Neuronal stem cell (in vitro differentiated cells): ENCODE results near the gene B4GALT1.

Source experiments
- DNase-seq: peaks from one replicate; pipeline ENCODE4 v3.0.0-alpha.2; 2013; ENCODE audit warnings: low spot score
- H2AFZ ChIP-seq: one replicate; pipeline ENCODE4 v1.6.1; 2013; ENCODE audit warnings: mild to moderate bottlenecking, low read length, inconsistent platforms
- H2AK5ac ChIP-seq: 2 replicates; pipeline ENCODE4 v1.6.1; 2013; ENCODE audit warnings: low read depth, mild to moderate bottlenecking, inconsistent platforms, low read length, moderate library complexity, mixed read lengths
- H2BK120ac ChIP-seq: 2 replicates; pipeline ENCODE4 v1.6.1; 2013; ENCODE audit warnings: low read depth, mild to moderate bottlenecking, inconsistent platforms, low read length, moderate library complexity, mixed read lengths
- H2BK12ac ChIP-seq: one replicate; pipeline ENCODE4 v1.6.1; 2013; ENCODE audit warnings: low read length, inconsistent platforms
- H2BK15ac ChIP-seq: 2 replicates; pipeline ENCODE4 v1.6.1; 2013; ENCODE audit warnings: mild to moderate bottlenecking, low read length, inconsistent platforms, mixed read lengths
- H2BK5ac ChIP-seq: one replicate; pipeline ENCODE4 v1.6.1; 2013; ENCODE audit warnings: inconsistent platforms, mild to moderate bottlenecking, low read length, moderate library complexity
- H3K14ac ChIP-seq: one replicate; pipeline ENCODE4 v1.6.1; 2013; ENCODE audit warnings: low read length, inconsistent platforms
- H3K18ac ChIP-seq: 2 replicates; pipeline ENCODE4 v1.6.1; 2013; ENCODE audit warnings: low read length, inconsistent platforms
- H3K23ac ChIP-seq: 2 replicates; pipeline ENCODE4 v1.6.1; 2013; ENCODE audit warnings: low read depth, mild to moderate bottlenecking, mixed read lengths, low read length, inconsistent platforms; ENCODE audit not compliant: poor library complexity
- H3K27ac ChIP-seq: replicated peaks from 3 replicates; pipeline ENCODE4 v1.5.1; 2013; ENCODE audit warnings: low read length, inconsistent platforms
- H3K27me3 ChIP-seq, 3 experiments: 2 replicates each; pipeline ENCODE4 v1.6.1; 2013; ENCODE audit warnings: low read length in 3 of 3, mild to moderate bottlenecking in 2 of 3, inconsistent platforms in 1 of 3, low read depth in 1 of 3, mixed read lengths in 1 of 3, moderate library complexity in 1 of 3; ENCODE audit not compliant: control insufficient read depth in 3 of 3, insufficient read depth in 3 of 3
- H3K36me3 ChIP-seq, 2 donors: replicated peaks in 1 of 2; 2 replicates each; pipeline ENCODE4 v1.6.1; 2013; ENCODE audit warnings: low read length in 2 of 2; ENCODE audit not compliant: control insufficient read depth in 2 of 2, insufficient read depth in 2 of 2
- H3K4ac ChIP-seq: 2 replicates; pipeline ENCODE4 v1.6.1; 2013; ENCODE audit warnings: inconsistent platforms, mild to moderate bottlenecking, low read length, moderate library complexity
- H3K4me1 ChIP-seq, 2 donors: 1 replicate in 1 of 2; 2 replicates in 1 of 2; pipeline ENCODE4 v1.6.1; 2013; ENCODE audit warnings: low read length in 2 of 2, low read depth in 1 of 2; ENCODE audit not compliant: control insufficient read depth in 2 of 2, insufficient read depth in 1 of 2
- H3K4me2 ChIP-seq: one replicate; pipeline ENCODE4 v1.6.1; 2013; ENCODE audit warnings: mild to moderate bottlenecking, low read length, inconsistent platforms; ENCODE audit not compliant: insufficient read depth, poor library complexity, severe bottlenecking
- H3K4me3 ChIP-seq, 2 donors: 2 replicates each; pipeline ENCODE4 v1.5.1; 2013; ENCODE audit warnings: low read length in 2 of 2, mild to moderate bottlenecking in 2 of 2, inconsistent platforms in 1 of 2, moderate library complexity in 1 of 2
- H3K79me1 ChIP-seq: one replicate; pipeline ENCODE4 v1.6.1; 2013; ENCODE audit warnings: low read depth, mild to moderate bottlenecking, inconsistent platforms, low read length, moderate library complexity
- H3K9ac ChIP-seq: one replicate; pipeline ENCODE4 v1.6.1; 2013; ENCODE audit warnings: mild to moderate bottlenecking, low read depth, low read length, inconsistent platforms; ENCODE audit not compliant: poor library complexity
- H3K9me3 ChIP-seq, 2 donors: replicated peaks in 1 of 2; 2 replicates each; pipeline versions ENCODE3 to v1.6.1; 2013; ENCODE audit warnings: low read length in 2 of 2, mild to moderate bottlenecking in 2 of 2, inconsistent platforms in 1 of 2, low read depth in 1 of 2, mixed read lengths in 1 of 2, moderate library complexity in 1 of 2; ENCODE audit not compliant: control insufficient read depth in 2 of 2, insufficient read depth in 1 of 2
- H4K8ac ChIP-seq: one replicate; pipeline ENCODE4 v1.6.1; 2013; ENCODE audit warnings: low read depth, mild to moderate bottlenecking, inconsistent platforms, low read length, moderate library complexity
- H4K91ac ChIP-seq: one replicate; pipeline ENCODE4 v1.6.1; 2013; ENCODE audit warnings: low read length, low read depth, mild to moderate bottlenecking, inconsistent platforms; ENCODE audit not compliant: poor library complexity
- WGBS, 2 donors: extraction: QIAGEN DNeasy Blood & Tissue Kit; methylation state at CpG; one replicate each; pipeline ENCODE4 v1.1.7; 2013; ENCODE audit warnings: missing lambda C conversion rate in 2 of 2, mixed read lengths in 1 of 2; ENCODE audit not compliant: insufficient read length in 2 of 2, insufficient replicate concordance in 1 of 2; ENCODE audit errors: extremely low coverage in 2 of 2; 5-methylcytosine and 5-hydroxymethylcytosine counted together

Gene B4GALT1

GRCh38 chr9:33197279-33198152 lies 30.4 kb upstream of the B4GALT1 start:
- H2AK5ac ChIP-seq, result no peak overlapping the region
- no peak overlapping the region for H3K4ac ChIP-seq
- no peak overlapping the region for H2AFZ ChIP-seq
- H3K18ac ChIP-seq, result no peak overlapping the region
- H4K8ac ChIP-seq, result no peak overlapping the region
- H3K4me1 ChIP-seq, result no peaks in the 10 kb centered on the region
- no peak overlapping the region for H2BK15ac ChIP-seq
- WGBS, 2 donors, result no CpG with 5 or more reads among the region's 6 CpGs
- H3K79me1 ChIP-seq, result no peaks in the 10 kb centered on the region
- peaks cover 0 to 64% (median 2%) of the 10 kb centered on the region in 3 experiments for H3K27me3 ChIP-seq
- no peak overlapping the region for H3K9ac ChIP-seq
- H2BK5ac ChIP-seq, result no peak overlapping the region
- H3K9me3 ChIP-seq, result no peaks in the 10 kb centered on the region
- no peak overlapping the region for H3K4me3 ChIP-seq
- no peak overlapping the region for H3K23ac ChIP-seq
- no peaks in the 10 kb centered on the region for H3K36me3 ChIP-seq
- no peak overlapping the region for H3K27ac ChIP-seq
- no peak overlapping the region for H2BK120ac ChIP-seq
- H3K4me2 ChIP-seq, result no peak overlapping the region
- no peak overlapping the region for H2BK12ac ChIP-seq
- no peak overlapping the region for H4K91ac ChIP-seq
- DNase-seq, result no peak
- no peak overlapping the region for H3K14ac ChIP-seq

- H3K36me3 ChIP-seq, result no peaks in the 10 kb centered on the region
Measured at GRCh38 chr9:33196736-33197135, 29.6 kb upstream of the B4GALT1 start.

GRCh38 chr9:33193818-33194217 lies 26.7 kb upstream of the B4GALT1 start:
- DNase-seq, result no peak
- WGBS, 2 donors, result no CpG with 5 or more reads among the region's 3 CpGs

More at GRCh38 chr9:33196736-33197135, 29.6 kb upstream of the B4GALT1 start:
- Histone ChIP-seq H4K91ac (no peak overlapping the region), H3K4me3 (no peak overlapping the region), H3K14ac (no peak overlapping the region), H3K4ac (no peak overlapping the region), H3K4me1 (no peaks in the 10 kb centered on the region), H2BK12ac (no peak overlapping the region), H3K23ac (no peak overlapping the region), H3K4me2 (no peak overlapping the region), H2AK5ac (no peak overlapping the region), H3K27me3 (peaks cover 0 to 62% (median 0%) of the 10 kb centered on the region in 3 experiments), H3K18ac (no peak overlapping the region), H2BK120ac (no peak overlapping the region), H3K79me1 (no peaks in the 10 kb centered on the region), H3K27ac (no peak overlapping the region), H4K8ac (no peak overlapping the region), H2AFZ (no peak overlapping the region), H2BK15ac (no peak overlapping the region), H2BK5ac (no peak overlapping the region), H3K9me3 (no peaks in the 10 kb centered on the region), H3K9ac (no peak overlapping the region)
- no CpG with 5 or more reads among the region's 1 CpG for WGBS, 2 donors
- no peak for DNase-seq

GRCh38 chr9:33192493-33193255 lies 25.5 kb upstream of the B4GALT1 start:
- Histone ChIP-seq H3K4ac (no peak overlapping the region), H3K9me3 (no peaks in the 10 kb centered on the region), H2AFZ (no peak overlapping the region), H3K9ac (no peak overlapping the region), H2AK5ac (no peak overlapping the region), H3K79me1 (no peaks in the 10 kb centered on the region), H4K8ac (no peak overlapping the region), H3K4me2 (no peak overlapping the region), H3K4me3 (no peak overlapping the region), H2BK5ac (no peak overlapping the region), H3K14ac (no peak overlapping the region), H4K91ac (no peak overlapping the region), H3K23ac (no peak overlapping the region), H2BK12ac (no peak overlapping the region), H3K36me3 (no peaks in the 10 kb centered on the region), H3K27ac (no peak overlapping the region), H2BK15ac (no peak overlapping the region), H3K18ac (no peak overlapping the region), H3K27me3 (peaks cover 0 to 52% (median 0%) of the 10 kb centered on the region in 3 experiments), H3K4me1 (peaks cover 4 to 11% of the 10 kb centered on the region in 2 donors), H2BK120ac (no peak overlapping the region)
- DNase-seq, result no peak
- WGBS, 2 donors, result no CpG with 5 or more reads among the region's 3 CpGs

More at GRCh38 chr9:33193818-33194217, 26.7 kb upstream of the B4GALT1 start:
- Histone ChIP-seq H3K4me3 (no peak overlapping the region), H3K27ac (no peak overlapping the region), H3K4me2 (no peak overlapping the region), H3K27me3 (peaks cover 0 to 51% (median 0%) of the 10 kb centered on the region in 3 experiments), H4K8ac (no peak overlapping the region), H3K4me1 (peaks cover 2 to 9% of the 10 kb centered on the region in 2 donors), H2AK5ac (no peak overlapping the region), H2BK120ac (no peak overlapping the region), H3K23ac (no peak overlapping the region), H3K4ac (no peak overlapping the region), H2BK12ac (no peak overlapping the region), H2BK15ac (no peak overlapping the region), H2AFZ (no peak overlapping the region), H3K36me3 (no peaks in the 10 kb centered on the region), H3K9ac (no peak overlapping the region), H3K9me3 (no peaks in the 10 kb centered on the region), H3K14ac (no peak overlapping the region), H3K79me1 (no peaks in the 10 kb centered on the region), H2BK5ac (no peak overlapping the region), H3K18ac (no peak overlapping the region), H4K91ac (no peak overlapping the region)
